ENCODE measurements around the gene MMP26.

DNA sequence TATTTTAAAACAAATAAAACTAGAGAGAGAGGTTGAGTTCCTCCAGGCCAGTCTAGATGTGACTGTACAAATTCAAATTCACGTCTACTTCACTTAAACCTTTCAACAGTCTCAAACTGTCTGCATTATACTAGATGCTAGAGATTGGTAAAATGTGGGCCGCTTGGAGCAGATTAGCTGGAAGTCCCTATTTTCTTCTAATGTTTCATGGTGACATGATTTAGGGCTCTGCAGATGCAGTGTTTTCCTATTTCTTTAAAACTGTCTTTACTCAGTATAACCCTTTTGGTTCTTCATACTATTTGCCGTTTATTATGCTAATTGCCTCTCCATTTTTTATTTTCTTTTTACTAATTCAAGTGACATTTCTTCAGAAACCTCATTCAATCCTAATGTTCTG lies 40.4 kb upstream of the MMP26 start:
- TF ChIP-seq, protein P1, sequence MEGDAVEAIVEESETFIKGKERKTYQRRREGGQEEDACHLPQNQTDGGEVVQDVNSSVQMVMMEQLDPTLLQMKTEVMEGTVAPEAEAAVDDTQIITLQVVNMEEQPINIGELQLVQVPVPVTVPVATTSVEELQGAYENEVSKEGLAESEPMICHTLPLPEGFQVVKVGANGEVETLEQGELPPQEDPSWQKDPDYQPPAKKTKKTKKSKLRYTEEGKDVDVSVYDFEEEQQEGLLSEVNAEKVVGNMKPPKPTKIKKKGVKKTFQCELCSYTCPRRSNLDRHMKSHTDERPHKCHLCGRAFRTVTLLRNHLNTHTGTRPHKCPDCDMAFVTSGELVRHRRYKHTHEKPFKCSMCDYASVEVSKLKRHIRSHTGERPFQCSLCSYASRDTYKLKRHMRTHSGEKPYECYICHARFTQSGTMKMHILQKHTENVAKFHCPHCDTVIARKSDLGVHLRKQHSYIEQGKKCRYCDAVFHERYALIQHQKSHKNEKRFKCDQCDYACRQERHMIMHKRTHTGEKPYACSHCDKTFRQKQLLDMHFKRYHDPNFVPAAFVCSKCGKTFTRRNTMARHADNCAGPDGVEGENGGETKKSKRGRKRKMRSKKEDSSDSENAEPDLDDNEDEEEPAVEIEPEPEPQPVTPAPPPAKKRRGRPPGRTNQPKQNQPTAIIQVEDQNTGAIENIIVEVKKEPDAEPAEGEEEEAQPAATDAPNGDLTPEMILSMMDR (IDR thresholded peaks at IDR 0.05; ENCODE audit: poor library complexity, severe bottlenecking): no peak
- TF ChIP-seq EZH2 (IDR thresholded peaks at IDR 0.05; ENCODE audit: borderline replicate concordance, insufficient read depth, low read length, poor library complexity, severe bottlenecking): no peak
- TF ChIP-seq MXI1 (conservative IDR thresholded peaks at IDR 0.05; ENCODE audit: poor library complexity, severe bottlenecking): no peak
- TF ChIP-seq EP300 (conservative IDR thresholded peaks at IDR 0.05; ENCODE audit: poor library complexity, severe bottlenecking): no peak
- no peak for TF ChIP-seq SMC3 (conservative IDR thresholded peaks at IDR 0.05; ENCODE audit: poor library complexity)
